Ishikawa (cell line): ENCODE measurements around the gene BMI1.

ENCODE experiments used
- CEBPB ChIP-seq: IDR thresholded peaks from 2 replicates; pipeline ENCODE4 v1.6.1; 2012
- EGR1 ChIP-seq: IDR thresholded peaks from 2 replicates; pipeline ENCODE4 v1.6.1; 2012
- EP300 ChIP-seq: IDR thresholded peaks from 2 replicates; pipeline ENCODE4 v1.6.1; 2012; ENCODE audit warnings: borderline replicate concordance
- FOXM1 ChIP-seq: IDR thresholded peaks from 2 replicates; pipeline ENCODE4 v1.6.1; 2012; ENCODE audit warnings: low read depth, borderline replicate concordance
- RAD21 ChIP-seq: IDR thresholded peaks from 2 replicates; pipeline ENCODE4 v1.6.1; 2012; ENCODE audit warnings: low read depth
- TCF12 ChIP-seq: IDR thresholded peaks from 2 replicates; pipeline ENCODE4 v1.6.1; 2012; ENCODE audit warnings: low read depth
- TEAD4 ChIP-seq: IDR thresholded peaks from 2 replicates; pipeline ENCODE4 v1.6.1; 2012
- YY1 ChIP-seq: IDR thresholded peaks from 2 replicates; pipeline ENCODE4 v1.6.1; 2012; ENCODE audit warnings: low read depth
- TF ChIP-seq, protein P1 (sequence below): IDR thresholded peaks from 2 replicates; pipeline ENCODE4 v1.6.1; 2012
- TF ChIP-seq, protein P2 (sequence below): IDR thresholded peaks from 2 replicates; pipeline ENCODE4 v1.6.1; 2012; ENCODE audit warnings: low read depth, mild to moderate bottlenecking

DNA sequence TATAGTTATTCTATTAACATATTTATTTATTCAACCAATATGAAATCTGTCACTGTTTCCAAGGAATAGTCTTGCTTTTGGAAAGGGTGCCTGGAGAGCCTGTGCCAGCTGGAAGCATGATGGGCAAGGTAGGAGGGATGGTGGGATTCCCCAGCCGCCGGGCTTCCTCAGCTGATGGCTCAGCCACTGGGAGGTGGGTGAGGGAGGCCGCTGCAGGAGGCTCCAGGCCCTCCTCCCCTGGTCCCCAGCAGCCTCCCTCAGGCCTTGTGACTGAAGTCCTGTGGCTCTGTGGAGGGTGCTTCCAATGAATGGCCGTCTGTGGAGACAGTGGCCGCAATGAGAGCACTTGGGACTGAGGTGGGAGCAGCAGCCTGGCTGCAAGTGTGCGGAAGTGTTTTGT is 51.4 kb downstream of the BMI1 start:
- TF ChIP-seq TCF12 (no peak), RAD21 (no peak), EGR1 (no peak), YY1 (no peak), FOXM1 (no peak), CEBPB (no peak), EP300 (no peak), TEAD4 (no peak)
- TF ChIP-seq, protein P1, sequence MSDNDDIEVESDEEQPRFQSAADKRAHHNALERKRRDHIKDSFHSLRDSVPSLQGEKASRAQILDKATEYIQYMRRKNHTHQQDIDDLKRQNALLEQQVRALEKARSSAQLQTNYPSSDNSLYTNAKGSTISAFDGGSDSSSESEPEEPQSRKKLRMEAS: no peak
- TF ChIP-seq, protein P2, sequence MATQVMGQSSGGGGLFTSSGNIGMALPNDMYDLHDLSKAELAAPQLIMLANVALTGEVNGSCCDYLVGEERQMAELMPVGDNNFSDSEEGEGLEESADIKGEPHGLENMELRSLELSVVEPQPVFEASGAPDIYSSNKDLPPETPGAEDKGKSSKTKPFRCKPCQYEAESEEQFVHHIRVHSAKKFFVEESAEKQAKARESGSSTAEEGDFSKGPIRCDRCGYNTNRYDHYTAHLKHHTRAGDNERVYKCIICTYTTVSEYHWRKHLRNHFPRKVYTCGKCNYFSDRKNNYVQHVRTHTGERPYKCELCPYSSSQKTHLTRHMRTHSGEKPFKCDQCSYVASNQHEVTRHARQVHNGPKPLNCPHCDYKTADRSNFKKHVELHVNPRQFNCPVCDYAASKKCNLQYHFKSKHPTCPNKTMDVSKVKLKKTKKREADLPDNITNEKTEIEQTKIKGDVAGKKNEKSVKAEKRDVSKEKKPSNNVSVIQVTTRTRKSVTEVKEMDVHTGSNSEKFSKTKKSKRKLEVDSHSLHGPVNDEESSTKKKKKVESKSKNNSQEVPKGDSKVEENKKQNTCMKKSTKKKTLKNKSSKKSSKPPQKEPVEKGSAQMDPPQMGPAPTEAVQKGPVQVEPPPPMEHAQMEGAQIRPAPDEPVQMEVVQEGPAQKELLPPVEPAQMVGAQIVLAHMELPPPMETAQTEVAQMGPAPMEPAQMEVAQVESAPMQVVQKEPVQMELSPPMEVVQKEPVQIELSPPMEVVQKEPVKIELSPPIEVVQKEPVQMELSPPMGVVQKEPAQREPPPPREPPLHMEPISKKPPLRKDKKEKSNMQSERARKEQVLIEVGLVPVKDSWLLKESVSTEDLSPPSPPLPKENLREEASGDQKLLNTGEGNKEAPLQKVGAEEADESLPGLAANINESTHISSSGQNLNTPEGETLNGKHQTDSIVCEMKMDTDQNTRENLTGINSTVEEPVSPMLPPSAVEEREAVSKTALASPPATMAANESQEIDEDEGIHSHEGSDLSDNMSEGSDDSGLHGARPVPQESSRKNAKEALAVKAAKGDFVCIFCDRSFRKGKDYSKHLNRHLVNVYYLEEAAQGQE: no peak
